ENCODE measurements around the gene BCL3. TPM values are rescaled to one million over a fixed set of nuclear protein-coding genes. Genes with fewer than 3 reads are reported as not detected.

Gene BCL3
- total RNA-seq, 1 donor from 2014 or later: 28.3 TPM

DNA sequence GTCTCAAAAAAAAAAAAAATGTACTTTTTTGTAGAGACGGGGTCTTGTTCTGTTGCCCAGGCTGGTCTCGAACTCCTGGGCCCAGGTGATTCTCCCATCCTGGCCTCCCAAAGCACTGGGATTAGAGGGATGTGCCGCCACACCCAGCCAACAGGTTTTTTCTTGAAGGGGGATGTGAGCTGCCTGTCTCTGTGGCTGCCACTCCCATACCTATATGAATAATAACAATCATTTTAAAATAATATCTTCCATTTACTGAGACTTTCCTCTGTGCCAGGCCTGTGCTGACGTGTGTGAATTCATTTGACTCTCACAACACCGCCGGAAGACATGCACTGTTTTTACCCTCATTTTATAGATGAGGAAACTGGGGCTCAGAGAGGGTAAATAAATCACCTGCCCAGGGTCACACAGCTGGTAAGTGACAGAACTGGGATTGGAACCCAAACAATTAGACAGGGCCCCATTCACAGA lies 7.2 kb upstream of the BCL3 start:
- no peak for DNase-seq (ENCODE audit: extremely low read depth, low read depth, low spot score)

DNA sequence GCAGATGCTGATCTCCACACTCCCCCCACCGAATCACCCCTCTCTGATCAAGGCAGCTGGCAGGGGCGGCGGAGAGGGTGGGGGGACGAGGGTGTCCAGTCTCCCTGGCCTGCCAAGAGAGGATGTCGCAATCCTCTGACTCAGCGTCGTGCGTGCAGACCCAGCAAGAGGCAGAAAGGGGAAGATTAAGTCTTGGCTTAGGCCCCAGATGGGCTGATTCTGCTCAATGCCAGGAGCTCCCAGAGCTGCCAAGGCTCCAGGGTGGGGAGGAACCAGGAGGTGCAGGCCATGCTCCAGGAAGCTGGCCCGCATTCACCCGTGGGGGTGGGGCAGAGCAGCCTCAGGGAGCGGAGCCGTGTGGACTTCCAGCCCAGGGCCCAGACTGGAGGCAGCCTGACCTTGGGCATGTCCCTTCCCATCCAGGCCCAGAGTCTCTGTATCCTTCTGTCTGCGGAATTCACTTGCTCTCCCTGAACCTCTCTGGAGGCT lies 6.6 kb upstream of the BCL3 start:
- DNase-seq (ENCODE audit: extremely low read depth, low read depth, low spot score): peak; percentile 91

DNA sequence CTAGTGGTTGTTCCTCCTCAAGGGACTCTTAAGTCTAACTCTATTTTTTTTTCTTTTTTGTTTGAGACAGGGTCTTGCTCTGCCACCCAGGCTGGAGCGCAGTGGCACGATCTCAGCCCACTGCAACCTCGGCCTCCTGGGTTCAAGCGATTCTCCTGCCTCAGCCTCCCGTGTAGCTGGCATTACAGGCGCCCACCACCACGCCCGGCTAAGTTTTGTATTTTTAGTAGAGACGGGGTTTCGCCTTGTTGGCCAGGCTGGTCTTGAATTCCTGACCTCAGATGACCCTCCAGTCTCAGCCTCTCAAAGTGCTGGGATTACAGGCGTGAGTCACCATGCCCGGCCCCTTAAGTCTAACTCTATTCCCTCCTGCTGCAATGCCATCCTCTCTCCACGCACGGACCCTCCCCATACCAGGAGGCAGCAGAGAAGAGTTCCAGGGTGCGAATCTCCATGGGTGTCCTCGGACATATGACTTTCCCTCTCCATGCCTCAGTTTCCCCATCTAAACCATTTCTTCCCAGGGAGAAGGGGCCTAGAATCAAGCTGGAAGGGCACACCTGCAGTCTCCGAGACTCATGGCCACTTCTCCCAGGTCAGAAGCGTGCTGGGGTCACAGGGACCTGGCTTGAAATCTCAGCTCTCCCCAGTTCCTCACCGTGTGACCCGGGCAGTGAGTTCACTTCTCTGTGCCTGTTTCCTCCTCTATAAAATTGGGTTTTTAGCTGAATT lies 6.0 kb upstream of the BCL3 start:
- no peak for DNase-seq (ENCODE audit: extremely low read depth, low read depth, low spot score)

DNA sequence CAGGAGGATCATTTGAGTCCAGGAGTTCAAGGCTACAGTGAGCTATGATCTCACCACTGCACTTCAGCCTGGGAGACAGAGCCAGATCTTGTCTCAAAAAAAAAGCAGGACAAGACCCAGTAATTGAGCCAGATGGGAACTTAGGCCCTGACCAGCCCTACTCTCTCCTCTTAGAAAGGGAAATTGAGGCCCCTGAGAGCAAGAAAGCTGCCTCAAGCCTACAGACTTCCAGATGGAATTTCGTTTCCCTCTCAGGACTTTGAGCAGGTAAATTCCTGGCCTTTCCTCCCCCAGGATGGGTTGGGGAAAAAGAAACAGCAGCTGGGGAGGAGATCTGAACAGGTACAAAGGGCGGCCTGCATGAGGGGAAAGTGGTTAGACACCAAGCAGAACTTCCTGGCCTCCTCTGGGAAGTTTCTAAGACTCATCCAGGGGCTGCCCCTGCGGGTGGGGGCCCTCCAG lies 3.6 kb upstream of the BCL3 start:
- DNase-seq (ENCODE audit: extremely low read depth, low read depth, low spot score): no peak

DNA sequence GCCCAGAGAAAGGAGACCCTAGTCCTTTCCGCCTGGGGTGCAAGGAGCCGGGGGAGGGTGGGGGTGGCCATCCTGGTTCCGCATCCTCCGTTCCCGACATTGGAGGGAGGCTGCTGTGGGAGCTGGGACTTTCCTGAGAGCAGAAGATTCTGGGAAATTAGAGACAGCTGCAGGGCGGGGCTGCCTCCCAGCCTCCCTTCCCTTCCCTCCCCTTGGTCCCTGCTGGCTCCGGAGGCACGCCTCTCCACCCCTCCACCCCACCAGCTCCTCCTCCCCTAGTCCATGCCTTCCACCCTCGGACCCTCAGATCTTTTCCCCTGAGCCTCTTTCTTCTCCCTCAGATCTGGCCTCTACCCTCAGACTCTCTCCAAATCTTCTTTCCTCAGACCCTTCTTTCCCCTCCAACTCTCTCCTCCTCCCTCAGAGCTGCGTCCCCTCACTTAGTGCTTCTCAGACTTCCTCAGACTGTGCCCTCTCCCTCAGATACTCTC lies 3.1 kb upstream of the BCL3 start:
- no peak for DNase-seq (ENCODE audit: extremely low read depth, low read depth, low spot score)

DNA sequence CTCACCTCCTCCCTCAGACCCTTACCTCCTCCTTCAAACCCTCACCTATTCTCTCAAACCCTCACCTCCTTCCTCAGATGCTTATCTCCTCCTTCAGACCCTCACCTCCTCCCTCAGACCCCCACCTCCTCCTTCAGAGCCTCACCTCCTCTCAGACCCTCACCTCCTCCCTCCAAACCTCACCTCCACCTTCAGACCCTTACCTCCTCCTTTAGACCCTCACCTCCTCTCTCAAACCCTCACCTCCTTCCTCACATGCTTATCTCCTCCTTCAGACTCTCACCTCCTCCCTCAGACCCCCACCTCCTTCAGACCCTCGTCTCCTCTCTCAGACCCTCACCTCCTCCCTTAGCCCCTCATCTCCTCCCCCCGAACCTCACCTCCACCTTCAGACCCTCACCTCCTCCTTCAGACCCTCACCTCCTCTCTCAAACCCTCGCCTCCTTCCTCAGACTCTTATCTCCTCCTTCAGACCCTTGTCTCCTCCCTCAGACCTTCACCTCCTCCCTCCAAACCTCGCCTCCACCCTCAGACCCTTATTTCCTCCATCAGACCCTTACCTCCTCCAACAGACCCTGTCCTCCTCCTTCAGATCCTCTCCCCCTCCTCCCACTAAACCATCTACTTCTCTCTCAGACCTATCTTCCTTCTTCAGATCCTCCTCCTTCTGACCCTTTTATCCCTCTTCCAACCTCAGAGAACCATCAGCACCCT lies 2.5 kb upstream of the BCL3 start:
- DNase-seq (ENCODE audit: extremely low read depth, low read depth, low spot score): no peak

DNA sequence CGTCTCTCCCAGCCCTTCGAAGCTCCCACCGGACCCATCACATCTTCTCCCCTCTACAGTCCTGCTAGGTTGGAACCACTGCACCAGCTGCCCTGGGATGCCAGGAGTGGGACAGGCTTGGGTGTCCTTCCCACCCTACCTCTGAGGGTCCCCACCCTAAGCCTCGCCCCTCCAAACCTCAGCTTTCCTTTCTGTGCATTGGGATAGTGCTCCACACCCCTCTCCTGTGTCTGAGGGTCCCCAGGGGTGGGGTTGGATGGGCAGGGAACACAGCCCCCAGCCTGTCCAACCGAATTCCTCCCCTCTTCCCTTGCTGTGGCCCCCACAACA lies 1.9 kb upstream of the BCL3 start:
- no peak for DNase-seq (ENCODE audit: extremely low read depth, low read depth, low spot score)

DNA sequence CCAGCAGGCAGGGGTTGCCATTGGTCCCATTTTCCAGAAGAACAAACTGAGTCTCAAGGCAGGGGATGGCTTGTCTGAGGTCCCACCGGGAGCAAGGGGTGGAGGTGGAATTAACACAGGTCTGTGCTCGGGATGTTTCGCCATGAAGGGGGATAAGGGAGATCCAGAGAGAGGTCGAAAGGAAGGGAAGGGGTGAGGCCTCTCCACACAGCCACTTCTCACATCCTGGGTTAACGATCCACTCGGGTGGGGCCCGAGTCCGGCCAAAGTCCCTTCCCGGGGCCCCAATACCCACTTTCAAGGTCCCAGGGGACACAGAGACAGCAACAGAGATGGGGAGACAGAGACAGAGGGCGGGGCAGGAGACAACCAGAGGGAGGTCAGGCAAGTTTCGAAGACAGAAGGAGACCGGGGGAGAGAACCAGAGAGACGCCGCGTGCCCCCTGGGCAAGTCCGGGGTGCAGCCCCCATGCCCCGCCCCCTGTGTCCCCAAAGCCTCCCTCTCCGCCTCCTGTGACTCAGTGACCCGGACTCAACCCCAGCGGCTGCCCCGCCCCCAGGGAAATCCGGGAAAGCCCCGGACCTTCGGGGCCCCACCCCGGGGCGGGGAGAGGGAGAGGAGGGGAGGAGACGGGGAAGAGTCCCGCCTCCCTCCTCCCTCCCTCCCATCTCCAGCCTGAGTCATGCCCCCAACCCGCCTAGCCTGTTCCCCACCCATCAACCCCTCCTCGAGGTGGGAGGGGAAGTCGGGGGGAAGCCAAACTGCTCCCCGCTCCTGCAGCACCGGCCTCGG lies 1.4 kb upstream of the BCL3 start:
- no peak for DNase-seq (ENCODE audit: extremely low read depth, low read depth, low spot score)

DNA sequence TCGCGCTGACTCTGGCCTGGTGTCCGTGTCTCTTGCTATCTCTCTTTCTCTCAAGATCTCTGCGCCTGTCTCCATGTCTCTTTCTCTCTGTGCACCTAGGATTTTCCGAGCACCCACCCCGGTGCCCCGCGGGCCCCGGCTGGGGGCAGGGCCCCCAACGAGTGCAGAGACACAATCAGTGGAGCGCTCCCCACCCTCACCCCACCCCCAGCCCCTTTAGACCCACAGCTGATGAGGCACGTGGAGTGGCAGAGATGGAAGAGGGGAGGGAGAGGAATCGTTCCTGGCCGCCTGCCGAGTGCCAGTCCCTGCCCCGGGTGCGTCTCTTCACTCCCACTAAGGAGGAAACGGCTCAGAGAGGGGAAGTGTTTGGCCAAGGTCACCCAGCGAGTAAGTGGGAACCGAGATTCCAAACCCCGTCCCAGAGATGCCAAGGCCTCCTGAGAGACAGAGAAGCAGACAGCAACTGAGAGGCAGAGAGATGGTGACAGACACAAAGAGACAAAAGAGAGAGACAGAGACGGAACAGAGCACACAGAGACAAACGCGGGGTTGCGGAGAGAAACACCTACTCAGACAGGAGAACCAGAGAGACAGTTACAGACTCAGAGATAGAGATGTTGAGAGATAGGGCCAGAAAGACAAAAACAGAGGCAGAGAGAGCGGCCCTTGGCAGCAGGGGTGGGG lies 626 bp upstream of the BCL3 start:
- no peak for DNase-seq (ENCODE audit: extremely low read depth, low read depth, low spot score)

DNA sequence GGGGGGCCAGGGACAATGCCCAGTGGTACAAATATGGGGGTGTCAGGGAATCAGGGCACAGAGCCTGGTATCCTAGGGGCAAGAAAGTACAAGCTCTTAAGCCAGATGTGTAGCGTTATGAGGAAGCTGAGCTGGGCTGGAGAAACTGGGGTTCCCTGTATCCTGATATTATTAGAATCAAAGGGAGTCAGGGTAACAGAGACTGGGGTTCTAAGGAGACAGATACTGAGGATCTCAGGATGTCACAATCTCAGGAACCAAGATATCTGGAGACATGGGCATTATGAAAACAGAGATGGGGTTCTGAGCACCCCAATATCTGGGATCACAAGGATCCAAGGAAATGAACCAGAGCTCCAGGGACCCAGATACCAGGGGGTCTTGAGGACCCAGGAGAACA lies 784 bp downstream of the BCL3 start:
- no peak for DNase-seq (ENCODE audit: extremely low read depth, low read depth, low spot score)

DNA sequence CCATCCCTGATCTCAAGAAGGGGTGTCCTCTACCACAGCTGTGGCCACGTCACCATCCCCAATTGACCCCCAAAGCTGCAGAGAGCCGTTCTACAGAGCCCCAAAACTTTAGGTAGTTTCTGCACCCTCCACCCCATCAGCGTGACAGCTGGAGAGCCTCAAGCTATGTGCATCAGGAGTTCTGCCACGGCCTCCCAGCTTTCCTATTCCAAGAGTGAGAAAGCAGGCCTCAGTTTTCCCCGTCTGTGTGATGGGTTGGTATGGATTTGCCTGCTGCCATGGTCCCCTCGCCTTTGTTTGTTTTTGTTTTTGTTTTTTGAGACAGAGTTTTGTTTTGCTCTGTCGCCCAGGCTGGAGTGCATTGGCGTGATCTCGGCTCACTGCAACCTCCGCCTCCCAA lies 1.5 kb downstream of the BCL3 start:
- no peak for DNase-seq (ENCODE audit: extremely low read depth, low read depth, low spot score)

DNA sequence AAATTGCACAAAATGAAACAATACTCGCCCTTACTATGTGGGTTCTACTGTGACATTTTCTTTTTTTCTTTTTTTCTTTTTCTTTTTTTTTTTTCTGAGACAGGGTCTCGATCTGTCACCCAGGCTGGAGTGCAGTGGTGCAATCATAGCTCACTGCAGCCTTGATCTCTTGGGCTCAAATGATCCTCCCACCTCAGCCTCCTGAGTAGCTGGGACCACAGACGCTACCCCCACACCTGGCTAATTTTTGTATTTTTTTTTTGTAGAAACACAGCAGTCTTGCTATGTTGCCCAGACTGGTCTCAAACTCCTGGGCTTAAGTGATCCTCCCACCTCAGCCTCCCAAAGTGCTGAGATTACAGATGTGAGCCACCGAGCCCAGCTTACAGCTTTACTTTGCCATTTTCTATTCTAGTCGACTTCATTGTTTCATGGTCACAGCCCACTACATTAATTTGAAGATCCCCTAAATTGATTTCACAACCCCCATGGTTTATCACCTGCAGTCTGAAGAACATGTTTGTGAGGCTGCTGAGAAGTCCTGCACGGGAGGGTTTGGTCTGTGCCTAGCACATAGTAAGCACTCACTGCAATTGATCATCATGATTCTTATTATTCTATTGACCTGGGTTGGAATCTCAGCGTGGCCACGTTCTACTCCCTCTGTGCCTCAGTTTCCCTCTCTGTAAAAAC lies 3.8 kb downstream of the BCL3 start:
- no peak for DNase-seq (ENCODE audit: extremely low read depth, low read depth, low spot score)

DNA sequence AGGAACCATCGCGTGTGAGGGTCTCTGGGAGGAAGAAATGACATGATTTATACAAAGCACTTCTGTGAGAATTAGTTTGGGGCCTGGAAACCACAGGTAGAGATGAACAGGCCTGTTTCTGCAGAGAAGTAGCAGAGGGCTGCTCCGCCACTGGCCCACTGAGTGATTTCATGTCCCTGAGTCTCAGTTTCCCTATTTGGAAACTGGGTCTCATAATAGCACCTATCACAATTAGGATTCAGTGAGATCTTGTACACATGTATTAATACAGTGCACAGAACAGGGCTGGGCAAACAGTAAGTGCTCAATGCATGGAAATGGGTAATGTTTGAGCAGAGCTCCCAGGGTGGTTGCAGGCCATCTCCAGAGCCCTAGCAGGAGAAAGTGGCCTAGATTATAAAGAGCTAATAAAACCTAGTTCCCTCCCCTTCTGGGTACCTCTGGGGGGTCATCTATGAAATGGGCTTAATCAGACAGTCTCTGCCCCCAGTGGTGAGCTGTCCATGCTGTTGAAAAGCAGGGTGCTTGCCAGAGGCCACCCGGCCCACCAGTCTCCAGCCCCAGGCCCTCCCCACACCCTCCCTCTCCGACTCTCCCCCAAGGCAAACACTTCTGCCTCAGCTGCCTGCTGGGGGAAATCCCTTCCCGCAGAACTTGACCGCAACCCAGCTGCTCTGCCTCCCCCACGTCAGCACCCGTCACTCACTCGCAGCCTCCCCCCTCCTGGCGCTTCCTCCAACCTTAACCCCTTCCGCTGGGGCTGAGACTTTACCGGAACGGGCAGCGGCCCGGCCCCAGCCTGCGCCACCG lies 4.5 kb downstream of the BCL3 start:
- peak; percentile 65 for DNase-seq (ENCODE audit: extremely low read depth, low read depth, low spot score)

DNA sequence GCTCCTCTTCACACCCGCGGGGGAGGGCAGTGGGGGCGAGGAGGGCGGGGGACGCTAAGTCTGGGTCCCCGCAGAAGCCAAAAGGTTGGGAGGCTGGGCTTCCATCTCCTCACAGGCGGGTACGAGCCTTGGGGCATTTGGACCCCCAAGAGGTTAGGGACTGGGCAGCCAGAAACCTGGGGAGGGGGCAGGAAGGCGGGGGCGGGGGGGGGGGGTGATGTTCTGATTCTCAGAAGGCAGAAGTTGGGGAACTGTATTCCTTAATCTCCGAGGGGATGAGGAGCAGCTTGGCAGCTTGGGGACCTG lies 5.1 kb downstream of the BCL3 start:
- no peak for DNase-seq (ENCODE audit: extremely low read depth, low read depth, low spot score)

DNA sequence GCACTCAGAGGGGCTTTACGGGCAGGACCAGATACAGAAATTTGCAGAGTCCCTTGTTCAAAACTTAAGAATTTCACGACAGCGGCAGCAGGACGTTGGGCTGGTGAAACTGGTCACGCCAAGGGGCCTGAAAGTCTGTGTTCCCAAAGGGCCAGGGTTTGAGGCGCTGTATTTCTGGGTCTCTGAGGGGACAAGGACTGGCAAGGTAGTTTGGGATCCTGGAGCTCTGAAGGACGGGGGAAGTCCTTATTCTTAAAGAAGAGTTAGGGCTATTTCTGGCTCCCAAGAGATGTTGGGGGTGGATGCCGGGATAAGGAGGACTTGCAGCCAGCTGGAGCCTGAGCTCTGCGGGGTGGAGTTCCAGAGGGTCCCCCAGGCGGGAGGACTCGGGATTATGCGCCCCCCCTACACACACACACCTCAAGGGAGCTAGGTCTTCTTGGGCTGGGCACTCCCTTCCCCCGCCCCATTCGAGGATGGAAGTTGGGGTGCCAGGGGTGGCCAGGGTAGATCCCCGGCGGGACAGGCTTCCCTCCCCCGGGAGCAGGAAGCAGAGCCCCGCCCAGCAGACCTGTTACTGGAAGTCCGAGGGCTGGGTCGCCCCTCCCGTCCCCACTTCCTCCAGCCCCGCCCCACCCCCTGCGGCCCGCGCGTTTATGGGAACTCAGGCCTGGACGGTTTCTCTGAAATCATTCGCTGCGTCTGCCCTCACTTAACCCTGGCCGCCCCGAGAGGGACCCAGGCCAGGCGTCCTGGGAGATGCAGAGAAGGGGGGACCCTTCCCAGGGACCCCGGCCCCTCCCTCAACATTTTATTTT lies 5.6 kb downstream of the BCL3 start:
- DNase-seq (ENCODE audit: extremely low read depth, low read depth, low spot score): no peak

DNA sequence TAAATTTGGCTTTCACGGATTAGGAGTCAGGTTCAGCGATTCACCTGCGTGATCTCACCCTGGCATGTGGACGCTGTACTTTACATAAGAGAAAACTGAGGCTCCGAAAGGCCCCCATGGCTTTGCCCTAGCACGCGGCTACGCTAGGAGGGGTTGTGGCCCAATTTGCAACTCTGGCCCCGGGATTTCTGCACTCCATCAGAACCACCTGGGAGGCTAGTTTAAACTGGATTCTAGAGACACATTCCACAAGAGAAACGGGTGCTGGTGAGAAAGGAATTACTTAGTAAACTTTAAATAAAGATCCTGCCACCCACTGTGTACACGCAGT lies 6.2 kb downstream of the BCL3 start:
- DNase-seq (ENCODE audit: extremely low read depth, low read depth, low spot score): no peak

DNA sequence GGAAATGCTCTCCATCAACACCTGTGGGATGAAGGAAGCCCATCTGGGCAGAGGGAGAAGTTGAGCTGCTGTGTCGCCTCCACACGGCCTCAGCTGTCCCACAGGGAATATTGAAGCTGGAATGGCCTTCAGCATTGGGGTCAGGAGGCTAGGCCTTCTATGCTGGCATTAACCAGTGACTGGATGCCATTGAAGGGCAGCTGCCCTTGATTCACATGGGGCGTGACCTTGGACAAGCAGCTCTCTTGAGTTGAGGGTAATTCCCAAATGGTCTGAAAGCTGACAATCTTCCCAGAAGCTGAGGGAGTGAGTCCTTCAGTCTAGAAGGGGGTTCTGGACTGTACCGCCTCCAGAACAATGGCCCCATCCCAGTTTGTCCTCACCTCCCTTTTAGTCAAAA lies 6.7 kb downstream of the BCL3 start:
- DNase-seq (ENCODE audit: extremely low read depth, low read depth, low spot score): no peak

DNA sequence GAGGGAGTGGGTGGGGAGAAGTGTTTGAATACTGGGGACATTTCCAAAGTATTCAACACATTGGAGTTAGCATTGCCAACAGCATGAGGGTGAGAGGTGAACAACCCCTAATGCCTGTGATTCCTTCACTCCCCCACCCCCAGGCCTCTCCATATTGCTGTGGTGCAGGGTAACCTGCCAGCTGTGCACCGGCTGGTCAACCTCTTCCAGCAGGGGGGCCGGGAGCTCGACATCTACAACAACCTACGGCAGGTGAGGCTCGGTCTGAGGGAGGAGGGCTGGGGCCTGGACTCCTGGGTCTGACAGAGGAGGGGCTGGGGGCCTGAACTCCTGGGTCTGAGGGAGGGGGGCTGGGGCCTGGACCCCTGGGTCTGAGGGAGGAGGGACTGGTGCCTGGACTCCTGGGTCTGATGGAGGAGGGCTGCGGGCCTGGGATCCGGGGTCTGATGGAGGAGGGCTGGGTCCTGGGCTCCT lies 7.6 kb downstream of the BCL3 start:
- DNase-seq (ENCODE audit: extremely low read depth, low read depth, low spot score): no peak
